Loucy (cell line): ENCODE data around the gene SELENOI.

Source experiments
- EZH2phosphoT487 ChIP-seq: fragments of 200-600 bp; IDR thresholded peaks from 2 replicates; pipeline ENCODE4 v1.6.1; 2018; ENCODE audit warnings: antibody characterized with exemption, mild to moderate bottlenecking, moderate library complexity, borderline replicate concordance
- TF ChIP-seq, protein P1 (sequence below): fragments of 200-600 bp; sonication (generic); conservative IDR thresholded peaks from 2 replicates; pipeline ENCODE4 v1.5.1; 2014; ENCODE audit warnings: mild to moderate bottlenecking, antibody characterized with exemption, low read length

DNA sequence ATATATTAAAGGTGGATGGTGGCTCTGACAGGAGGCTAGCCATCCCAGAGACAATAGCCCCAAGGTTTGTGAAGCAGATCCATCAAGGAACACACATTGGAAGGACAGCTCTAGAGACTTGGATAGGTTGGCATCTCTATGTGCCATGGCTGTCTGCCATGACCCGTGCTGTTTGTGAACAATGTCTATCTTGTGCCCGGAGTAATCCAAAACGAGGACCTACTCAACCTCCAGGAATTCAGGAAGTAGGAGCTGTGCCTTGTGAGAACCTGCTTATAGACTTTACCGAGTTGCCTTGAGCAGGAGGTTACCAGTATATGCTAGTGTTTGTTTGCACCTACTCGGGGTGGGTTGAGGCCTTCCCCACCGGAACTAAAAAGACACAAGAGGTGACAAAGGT is 43.1 kb upstream of the SELENOI start:
- TF ChIP-seq, protein P1, sequence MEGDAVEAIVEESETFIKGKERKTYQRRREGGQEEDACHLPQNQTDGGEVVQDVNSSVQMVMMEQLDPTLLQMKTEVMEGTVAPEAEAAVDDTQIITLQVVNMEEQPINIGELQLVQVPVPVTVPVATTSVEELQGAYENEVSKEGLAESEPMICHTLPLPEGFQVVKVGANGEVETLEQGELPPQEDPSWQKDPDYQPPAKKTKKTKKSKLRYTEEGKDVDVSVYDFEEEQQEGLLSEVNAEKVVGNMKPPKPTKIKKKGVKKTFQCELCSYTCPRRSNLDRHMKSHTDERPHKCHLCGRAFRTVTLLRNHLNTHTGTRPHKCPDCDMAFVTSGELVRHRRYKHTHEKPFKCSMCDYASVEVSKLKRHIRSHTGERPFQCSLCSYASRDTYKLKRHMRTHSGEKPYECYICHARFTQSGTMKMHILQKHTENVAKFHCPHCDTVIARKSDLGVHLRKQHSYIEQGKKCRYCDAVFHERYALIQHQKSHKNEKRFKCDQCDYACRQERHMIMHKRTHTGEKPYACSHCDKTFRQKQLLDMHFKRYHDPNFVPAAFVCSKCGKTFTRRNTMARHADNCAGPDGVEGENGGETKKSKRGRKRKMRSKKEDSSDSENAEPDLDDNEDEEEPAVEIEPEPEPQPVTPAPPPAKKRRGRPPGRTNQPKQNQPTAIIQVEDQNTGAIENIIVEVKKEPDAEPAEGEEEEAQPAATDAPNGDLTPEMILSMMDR: no peak
- no peak for TF ChIP-seq EZH2phosphoT487
